GM19328 (cell line): ENCODE results near the gene HOXC12.

Experiments used
- ATAC-seq: cut with Tn5 transposase; IDR thresholded peaks from one replicate; pipeline ENCODE4 v1.9.1; 2021; ENCODE audit warnings: mild to moderate bottlenecking, moderate library complexity; ENCODE audit not compliant: unreplicated experiment

HOXC12 gene

DNA sequence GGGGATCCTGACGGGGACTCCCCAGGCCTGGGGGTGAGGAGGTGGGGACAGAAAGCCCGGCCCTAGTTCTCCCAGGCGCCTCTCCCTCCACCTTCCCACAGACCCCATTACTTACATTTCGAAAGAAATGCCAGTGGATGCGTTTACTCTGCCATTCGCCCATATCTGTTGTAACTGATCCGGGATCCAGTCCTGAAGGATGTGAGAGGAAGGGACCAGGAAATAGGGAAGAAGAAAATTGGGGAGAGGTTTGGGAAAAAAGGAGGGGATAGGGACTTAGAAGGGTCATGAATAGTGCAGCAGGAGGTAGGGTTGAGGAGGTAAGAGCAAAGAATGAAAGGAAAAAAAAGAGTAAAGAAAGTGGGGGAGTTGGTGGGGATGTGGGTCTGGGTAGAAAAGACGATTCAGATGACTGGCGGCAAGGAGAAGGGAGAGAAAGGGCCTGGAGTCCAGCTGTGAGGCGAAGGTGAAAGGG is 1.1 kb downstream of the HOXC12 start:
- no peak for ATAC-seq

- ATAC-seq = no peak
These were observed 1.7 kb downstream of the HOXC12 start for GRCh38 chr12:53956251-53956887.

DNA sequence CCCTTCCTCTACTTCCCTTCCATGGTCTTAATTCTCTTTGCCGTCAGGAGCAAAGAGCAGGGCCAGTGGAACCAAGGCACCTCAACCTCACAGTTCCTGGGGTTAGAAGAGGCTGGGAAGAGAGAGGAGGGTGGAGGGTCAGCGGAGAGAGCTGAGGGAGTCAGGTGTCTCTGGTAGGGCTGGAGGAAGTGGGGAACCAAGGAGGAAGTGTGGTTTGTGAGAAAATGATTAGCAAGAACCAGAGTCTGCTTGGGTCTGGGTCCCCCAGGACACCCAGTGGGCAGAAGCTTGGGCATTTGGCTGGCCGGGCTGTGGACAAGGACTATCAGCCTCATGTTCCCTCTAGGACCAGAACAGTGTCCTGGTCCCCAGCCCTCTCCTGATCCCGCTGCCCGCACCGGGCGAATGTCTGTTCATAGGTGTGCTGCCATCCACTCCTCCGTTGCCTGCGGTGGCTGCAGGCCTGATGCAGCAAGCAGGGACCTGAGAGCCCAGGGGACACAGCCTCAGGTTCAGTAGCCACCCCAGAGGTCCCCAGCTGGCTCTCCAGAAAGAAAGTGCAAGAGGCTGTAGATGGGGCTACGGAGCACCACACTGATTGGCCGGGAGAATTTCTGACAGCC is 2.3 kb downstream of the HOXC12 start:
- ATAC-seq = no peak

GRCh38 chr12:53958128-53958527 is 3.4 kb downstream of the HOXC12 start:
- ATAC-seq = no peak

GRCh38 chr12:53959314-53959713 is 4.6 kb downstream of the HOXC12 start:
- no peak for ATAC-seq

GRCh38 chr12:53960187-53961024 is 5.7 kb downstream of the HOXC12 start:
- no peak for ATAC-seq

- no peak for ATAC-seq
These were observed 6.5 kb downstream of the HOXC12 start for GRCh38 chr12:53961025-53961761.

- no peak for ATAC-seq
These were observed 8.3 kb downstream of the HOXC12 start for GRCh38 chr12:53963005-53963404.

- ATAC-seq = no peak
These were observed 9.0 kb downstream of the HOXC12 start for GRCh38 chr12:53963434-53964314.

GRCh38 chr12:53964315-53964713 is 9.6 kb downstream of the HOXC12 start:
- ATAC-seq = no peak

- ATAC-seq = no peak
These were observed 10.8 kb downstream of the HOXC12 start for GRCh38 chr12:53965281-53966084.

GRCh38 chr12:53966085-53966384 is 11.3 kb downstream of the HOXC12 start:
- no peak for ATAC-seq

DNA sequence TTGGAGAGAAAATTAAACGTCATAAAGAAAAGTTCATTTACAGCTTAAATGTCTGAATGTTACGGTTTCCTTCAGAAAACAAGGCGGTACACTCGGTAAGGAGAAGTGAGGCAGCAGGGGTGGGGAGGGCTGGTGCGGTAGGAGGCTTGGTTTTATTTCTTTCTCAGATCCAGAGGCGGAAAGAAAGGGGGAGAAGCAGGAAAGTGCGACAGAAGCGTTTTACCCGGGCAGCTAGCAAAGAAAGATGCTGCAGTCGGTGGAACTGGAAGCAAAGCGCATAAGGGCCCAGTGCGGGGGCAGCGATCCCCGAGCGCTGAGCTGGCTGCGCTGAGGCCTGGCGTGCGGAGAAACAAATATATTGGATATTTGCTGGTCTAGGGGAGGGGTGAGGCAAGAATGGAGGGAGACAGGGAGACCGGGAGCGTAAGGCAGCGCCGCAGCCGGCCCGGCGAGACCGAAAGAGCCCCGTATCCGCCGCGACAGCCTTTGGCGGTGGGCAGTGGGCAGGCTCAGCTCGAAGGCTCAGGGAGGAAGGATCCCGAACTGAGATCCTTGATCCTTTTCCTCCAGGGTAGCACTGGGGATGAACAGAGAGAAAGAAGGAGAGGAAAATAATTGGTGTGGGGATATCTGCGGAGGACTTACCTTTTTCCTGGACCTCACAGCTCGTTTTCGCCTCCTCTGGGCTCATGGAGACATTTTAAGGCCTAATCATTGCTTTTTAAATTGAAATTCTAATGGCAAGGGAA is 11.9 kb downstream of the HOXC12 start:
- no peak for ATAC-seq

DNA sequence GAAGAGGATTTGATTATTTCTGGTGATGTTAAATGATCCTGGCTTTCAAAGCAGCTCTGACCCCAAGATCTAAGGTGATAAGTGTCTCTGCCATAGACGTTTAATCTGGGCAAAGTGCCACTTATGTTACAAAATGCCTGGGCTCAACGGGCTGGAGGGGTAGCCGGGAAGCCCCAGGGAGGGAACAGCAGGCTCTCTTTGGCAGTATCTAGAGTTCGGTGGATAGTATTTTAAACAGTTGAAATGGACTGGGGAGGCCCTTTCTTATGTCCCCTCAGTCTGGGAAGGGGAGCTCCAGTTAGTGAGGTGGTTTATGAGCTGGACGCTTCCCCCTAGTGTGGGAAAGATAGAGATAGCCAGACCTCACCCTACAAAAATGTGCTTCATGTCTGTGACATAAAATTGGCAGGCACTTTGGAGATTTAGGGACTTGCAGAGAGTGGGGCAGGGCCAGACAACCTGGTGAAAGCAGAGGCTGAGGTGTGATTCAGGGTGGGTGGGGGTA is 12.8 kb downstream of the HOXC12 start:
- ATAC-seq = no peak

DNA sequence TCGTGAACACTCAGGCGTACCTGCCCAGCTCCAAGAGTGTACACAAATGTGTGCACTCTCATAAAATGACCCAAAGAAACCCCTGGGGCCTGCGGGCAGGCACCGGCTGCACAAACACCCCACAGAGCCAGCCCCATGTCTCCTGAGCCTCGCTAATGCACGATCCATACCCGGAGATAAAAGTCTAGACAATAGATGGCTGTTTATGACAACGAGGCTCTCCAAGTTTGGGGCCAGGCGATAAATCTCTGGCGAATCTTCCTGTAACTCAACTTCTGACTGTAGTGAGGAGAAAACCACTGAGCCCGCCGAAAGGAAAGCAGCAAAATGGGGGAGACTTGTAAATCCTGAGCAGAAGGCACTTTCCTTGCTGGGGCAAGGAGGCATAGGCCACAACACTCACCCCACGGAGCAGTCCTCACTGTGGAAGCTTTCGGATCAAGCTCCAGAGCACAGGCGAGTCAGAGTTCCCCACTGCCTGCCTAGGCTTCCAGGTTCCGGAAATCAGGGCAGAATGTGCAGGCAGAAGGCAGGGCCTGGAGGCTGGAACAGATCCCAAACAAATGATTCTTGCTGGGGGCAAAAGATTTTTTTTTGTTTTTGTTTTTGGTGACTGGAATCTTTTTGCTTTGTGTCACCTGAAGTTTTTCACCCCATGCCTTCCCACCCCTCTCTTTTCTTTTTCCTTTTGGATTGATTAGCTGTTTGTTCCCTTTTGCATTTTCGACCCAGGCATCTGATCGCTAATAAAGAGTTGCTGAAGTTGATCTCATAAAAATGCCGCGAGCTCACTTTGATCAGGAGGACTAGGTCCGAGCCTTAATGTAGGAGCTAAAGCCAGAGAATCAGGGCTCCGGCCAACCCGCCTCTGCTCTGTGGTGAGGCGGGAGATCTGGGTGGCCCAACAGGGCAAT is 13.8 kb downstream of the HOXC12 start:
- ATAC-seq = no peak

DNA sequence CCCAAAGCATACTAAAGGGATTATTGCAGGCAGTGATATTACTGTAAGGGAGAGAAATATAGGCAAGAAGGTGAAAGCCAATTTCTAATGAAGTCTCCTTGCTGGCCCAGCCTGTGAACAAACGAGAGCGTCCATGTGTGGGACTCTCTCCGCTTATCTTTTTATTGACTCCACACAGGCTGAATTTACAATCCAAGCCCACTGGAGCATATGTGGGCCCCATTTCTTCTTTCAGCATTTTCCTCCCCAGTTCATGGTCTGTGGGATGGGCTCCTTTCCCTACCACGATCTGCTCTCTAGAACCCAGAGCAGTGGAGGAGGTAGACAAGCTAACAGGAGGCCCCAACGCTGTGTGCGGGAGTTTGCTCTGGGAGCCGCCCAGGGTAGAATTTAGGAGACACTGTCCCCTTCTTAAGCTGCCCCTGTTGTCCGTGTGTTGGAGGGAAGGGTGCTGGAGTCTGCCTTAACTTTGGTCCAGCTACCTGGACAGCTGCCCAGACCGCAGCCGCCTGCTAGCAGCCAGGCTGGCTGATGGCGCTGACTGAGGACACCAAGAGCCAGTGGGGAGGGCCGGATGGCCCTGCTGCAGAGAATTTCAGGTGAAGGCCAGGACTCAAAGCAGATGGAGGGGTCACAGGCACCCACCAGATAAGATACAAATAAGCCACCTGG is 15.0 kb downstream of the HOXC12 start:
- no peak for ATAC-seq

DNA sequence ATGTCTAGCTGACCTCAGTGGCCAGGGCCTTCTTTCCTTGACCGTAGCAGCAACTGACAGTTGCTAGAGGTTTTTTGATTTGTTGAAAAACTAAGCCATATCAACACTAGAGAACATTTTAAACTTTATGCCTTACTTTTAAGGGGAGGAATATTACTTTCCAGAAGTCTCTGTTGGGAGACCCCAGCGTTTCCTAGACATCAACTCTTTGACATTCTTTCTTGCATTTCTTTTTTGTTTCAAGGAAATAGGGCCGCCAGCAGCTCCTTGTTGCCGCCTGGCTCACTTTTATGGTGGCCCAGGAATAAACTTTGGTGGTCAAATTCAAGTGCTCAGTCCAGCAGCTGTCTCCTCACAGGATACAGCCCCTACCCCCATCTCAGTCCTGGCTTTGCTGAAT is 15.7 kb downstream of the HOXC12 start:
- ATAC-seq = no peak
